K562 (cell line): ENCODE results near the gene OR13G1.

Source experiments
- CHD2 ChIP-seq: IDR thresholded peaks from 2 replicates; pipeline ENCODE4 v1.6.1; 2011; ENCODE audit warnings: low read depth, low read length
- NCOR1 ChIP-seq: fragments of 450-650 bp; IDR thresholded peaks from 2 replicates; pipeline ENCODE4 v1.6.1; 2016; ENCODE audit warnings: mild to moderate bottlenecking, moderate library complexity
- NELFE ChIP-seq: IDR thresholded peaks from 2 replicates; pipeline ENCODE4 v1.6.1; 2011; ENCODE audit warnings: mild to moderate bottlenecking; ENCODE audit not compliant: insufficient read depth, insufficient read length
- RFX5 ChIP-seq: IDR thresholded peaks from 2 replicates; pipeline ENCODE4 v1.6.1; 2011; ENCODE audit warnings: low read depth, mild to moderate bottlenecking, improper control_type of control experiment, low read length
- TF ChIP-seq, protein P1 (sequence below): fragments of 450-650 bp; IDR thresholded peaks from 2 replicates; pipeline ENCODE4 v1.6.1; 2018; ENCODE audit not compliant: partially characterized antibody
- TF ChIP-seq, protein P2 (sequence below): fragments of 450-650 bp; formaldehyde crosslinking; IDR thresholded peaks from 2 replicates; pipeline ENCODE4 v1.4.0; 2020; ENCODE audit warnings: mild to moderate bottlenecking, mixed read lengths

DNA sequence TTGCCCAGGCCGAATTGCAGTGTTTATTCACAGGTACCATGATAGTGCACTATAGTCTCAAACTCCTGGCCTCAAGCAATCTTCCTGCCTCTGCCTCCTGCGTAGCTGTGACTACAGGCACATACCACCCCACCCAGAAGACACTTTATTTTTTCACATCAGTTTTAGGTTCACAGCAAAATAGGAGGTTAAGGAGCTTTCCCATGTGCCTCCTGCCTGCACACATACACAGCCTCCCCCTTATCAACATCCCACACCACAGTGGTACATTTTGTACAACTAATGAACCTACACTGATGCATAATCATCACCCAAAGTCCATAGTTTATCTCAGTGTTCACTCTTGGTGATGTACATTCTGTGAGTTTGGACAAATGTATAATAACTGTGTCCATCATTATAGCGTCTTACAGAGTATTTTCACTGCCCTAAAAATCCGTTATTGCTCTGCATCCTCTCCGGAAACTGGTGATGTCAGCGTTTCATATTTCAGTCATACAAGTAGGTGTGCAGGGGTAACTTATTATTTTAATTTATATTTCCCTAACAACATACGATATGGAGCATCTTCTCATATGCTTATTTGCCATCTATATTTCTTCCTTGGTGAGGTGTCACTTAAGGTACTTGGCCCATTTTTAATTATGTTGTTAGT is 23.2 kb downstream of the OR13G1 start:
- TF ChIP-seq NELFE (no peak), CHD2 (no peak), NCOR1 (no peak), RFX5 (no peak)
- TF ChIP-seq, protein P1, sequence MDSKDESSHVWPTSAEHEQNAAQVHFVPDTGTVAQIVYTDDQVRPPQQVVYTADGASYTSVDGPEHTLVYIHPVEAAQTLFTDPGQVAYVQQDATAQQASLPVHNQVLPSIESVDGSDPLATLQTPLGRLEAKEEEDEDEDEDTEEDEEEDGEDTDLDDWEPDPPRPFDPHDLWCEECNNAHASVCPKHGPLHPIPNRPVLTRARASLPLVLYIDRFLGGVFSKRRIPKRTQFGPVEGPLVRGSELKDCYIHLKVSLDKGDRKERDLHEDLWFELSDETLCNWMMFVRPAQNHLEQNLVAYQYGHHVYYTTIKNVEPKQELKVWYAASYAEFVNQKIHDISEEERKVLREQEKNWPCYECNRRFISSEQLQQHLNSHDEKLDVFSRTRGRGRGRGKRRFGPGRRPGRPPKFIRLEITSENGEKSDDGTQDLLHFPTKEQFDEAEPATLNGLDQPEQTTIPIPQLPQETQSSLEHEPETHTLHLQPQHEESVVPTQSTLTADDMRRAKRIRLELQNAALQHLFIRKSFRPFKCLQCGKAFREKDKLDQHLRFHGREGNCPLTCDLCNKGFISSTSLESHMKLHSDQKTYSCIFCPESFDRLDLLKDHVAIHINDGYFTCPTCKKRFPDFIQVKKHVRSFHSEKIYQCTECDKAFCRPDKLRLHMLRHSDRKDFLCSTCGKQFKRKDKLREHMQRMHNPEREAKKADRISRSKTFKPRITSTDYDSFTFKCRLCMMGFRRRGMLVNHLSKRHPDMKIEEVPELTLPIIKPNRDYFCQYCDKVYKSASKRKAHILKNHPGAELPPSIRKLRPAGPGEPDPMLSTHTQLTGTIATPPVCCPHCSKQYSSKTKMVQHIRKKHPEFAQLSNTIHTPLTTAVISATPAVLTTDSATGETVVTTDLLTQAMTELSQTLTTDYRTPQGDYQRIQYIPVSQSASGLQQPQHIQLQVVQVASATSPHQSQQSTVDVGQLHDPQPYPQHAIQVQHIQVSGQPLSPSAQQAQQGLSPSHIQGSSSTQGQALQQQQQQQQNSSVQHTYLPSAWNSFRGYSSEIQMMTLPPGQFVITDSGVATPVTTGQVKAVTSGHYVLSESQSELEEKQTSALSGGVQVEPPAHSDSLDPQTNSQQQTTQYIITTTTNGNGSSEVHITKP, result no peak
- TF ChIP-seq, protein P2, sequence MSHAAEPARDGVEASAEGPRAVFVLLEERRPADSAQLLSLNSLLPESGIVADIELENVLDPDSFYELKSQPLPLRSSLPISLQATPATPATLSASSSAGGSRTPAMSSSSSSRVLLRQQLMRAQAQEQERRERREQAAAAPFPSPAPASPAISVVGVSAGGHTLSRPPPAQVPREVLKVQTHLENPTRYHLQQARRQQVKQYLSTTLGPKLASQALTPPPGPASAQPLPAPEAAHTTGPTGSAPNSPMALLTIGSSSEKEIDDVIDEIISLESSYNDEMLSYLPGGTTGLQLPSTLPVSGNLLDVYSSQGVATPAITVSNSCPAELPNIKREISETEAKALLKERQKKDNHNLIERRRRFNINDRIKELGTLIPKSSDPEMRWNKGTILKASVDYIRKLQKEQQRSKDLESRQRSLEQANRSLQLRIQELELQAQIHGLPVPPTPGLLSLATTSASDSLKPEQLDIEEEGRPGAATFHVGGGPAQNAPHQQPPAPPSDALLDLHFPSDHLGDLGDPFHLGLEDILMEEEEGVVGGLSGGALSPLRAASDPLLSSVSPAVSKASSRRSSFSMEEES (CRISPR knock-in tag), result no peak
